HuH-7.5 (cell line): ENCODE data around the gene RDH16.
A peak's percentile ranks its signal among the peaks of the same experiment; 100 is the strongest.

Experiments
- DNase-seq: peaks from one replicate; pipeline ENCODE4 v3.0.0; 2011; ENCODE audit warnings: low spot score

RDH16 gene, protein sequence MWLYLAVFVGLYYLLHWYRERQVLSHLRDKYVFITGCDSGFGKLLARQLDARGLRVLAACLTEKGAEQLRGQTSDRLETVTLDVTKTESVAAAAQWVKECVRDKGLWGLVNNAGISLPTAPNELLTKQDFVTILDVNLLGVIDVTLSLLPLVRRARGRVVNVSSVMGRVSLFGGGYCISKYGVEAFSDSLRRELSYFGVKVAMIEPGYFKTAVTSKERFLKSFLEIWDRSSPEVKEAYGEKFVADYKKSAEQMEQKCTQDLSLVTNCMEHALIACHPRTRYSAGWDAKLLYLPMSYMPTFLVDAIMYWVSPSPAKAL

DNA sequence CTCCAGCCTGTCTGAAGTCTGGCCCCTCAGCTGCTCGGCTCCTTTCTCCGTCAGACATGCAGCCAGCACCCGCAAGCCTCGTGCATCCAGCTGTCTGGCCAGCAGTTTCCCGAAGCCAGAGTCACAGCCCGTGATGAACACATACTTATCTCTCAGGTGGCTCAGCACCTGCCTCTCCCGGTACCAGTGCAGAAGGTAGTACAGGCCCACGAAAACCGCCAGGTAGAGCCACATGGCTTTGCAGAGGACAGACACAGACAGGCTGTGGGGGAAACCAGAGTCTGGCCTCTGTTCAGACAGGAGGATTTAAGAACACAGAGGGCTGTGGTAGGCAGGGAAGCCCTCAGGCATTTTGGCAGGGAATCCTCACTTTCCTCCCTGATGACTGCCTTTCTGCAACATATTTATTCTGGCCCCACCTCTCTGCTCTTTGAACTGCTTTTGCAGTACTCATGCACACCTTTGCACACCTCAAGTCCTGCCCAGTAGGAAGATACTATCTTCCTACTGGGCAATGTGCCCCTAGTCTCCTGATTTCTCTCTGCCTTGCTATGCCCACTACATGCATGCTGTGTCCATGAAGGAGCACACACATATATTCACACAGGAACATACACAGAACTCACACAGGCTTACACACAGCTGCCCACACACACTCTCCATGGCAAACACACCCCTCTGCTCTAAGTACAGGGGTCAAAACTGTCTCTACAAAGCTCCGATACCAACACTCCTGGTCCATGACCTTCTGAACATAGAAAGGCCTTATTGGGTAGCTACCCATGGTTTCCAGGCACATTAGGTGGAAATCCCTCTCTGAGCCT lies at the start of gene RDH16:
RDH16 (minus strand) TSS at position 380 of the 824 bp plus-strand sequence; CDS start at position 234, 146 bp downstream.
- DNase-seq, result no peak

DNA sequence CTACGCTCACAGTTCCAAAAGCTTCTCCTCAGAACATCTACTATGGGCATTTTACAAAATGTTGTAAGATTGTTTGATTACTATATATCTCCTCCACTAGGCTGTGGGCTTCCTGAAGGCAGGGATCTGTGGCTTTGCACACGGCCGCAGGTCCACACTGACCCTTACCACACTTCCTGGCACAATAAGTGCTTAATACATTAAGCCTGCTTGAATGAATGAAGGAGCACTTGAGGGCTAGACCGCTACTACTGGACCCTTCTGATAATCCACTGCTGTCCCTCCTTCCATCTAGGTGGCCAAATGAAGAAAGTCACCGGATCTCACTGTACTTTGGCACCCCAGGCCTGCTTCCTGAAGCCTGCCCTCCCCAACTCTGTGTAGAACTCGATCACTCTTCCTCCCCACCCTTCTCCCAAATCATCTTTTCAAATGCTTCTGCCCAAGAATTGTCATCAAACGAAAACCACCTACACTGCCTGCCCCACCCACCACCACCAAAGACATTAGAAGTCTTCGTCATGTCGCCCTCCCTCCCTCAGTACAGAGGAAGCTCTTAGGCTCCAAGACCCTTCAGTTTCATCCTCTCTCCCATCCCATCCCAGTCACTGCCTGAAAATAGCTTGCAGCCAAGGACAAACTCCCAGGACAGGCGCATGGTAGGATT lies 49.5 kb upstream of the RDH16 start:
- DNase-seq, result no peak

DNA sequence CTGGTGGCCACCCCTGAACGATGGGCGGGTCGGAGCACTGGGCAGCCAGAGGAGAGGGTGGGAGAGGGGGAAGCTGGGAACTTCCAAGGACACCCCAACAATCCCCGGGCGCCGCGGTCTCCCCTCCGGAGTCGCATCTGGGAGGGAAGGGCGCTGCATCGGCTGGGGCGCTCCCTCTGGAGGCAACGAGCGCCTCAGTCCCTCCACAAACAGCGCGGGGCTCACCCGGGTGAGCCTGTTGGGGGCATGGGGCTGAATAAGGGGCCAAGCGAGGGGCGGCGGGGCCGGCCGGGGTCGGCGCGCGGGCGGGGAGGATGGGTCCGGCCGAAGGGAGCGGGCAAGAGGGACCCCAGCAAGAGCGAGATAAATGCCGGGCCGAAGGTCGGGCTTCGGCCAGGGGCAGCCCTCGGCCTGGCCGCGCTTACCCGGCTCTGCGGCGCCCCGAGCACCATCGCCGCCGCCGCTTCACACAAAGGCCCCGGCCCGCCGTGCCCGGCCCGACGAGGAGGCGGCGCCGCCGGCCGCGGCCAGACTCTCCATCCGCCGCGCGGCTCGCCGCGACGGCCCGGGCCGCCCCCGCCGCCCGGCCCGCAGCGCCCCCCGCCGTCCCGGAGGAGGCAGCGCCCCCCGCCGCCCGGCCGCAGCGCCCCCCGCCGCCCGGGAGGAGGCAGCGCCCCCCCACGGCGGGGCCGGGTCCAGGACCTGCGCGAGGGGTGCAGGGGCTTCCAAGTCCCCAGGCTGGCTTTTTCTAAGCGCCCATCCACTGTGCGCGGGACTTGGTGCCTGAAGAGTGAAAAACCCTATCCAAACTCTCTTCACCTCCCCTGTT lies 48.8 kb upstream of the RDH16 start, which contains the start of gene ZBTB39:
ZBTB39 (minus strand) TSS at position 567 of the 829 bp plus-strand sequence. CDS start 1,629 bp downstream, outside the sequence.
- peak; percentile 91 for DNase-seq

DNA sequence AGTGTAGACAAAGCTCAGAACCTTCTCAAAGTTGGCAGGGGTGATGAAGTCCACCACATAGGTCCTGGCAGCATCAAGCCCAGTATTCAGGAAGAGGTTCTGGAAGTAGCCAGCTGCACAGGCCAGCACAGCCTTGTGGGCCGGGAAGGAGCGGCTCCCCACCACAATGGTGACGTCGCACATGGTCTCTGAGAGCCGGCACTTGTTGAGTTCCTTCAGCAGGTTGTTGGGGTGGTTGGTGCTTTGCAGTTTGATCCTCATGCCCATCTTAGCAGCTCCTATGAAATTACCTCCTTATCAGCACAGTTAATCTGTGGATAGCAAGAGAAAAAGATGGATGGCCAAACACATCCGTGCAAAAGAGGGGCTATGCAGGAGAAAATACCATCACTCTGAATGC lies 47.2 kb upstream of the RDH16 start:
- DNase-seq, result no peak

DNA sequence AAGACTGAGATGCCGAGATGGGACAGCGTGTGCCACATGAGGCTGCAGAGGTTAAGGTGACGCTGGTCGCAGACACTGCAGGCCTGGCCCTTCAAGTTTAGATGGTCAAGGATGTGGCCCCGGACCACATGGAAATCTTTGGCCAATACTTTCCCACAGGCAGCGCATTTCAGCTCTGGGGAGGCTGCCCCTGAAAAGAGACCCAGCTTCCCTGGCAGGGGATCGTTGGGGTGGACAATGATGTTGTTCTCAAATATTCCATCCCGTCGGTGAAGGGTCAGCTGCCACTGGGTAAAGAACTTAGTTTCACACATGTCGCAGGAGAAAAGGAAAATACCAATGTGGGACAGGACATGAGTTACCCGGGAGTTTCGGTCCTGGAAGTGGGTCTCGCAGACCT lies 46.0 kb upstream of the RDH16 start:
- DNase-seq, result no peak

GRCh38 chr12:57001448-57001906 lies 44.1 kb upstream of the RDH16 start:
- peak; percentile 98 for DNase-seq

DNA sequence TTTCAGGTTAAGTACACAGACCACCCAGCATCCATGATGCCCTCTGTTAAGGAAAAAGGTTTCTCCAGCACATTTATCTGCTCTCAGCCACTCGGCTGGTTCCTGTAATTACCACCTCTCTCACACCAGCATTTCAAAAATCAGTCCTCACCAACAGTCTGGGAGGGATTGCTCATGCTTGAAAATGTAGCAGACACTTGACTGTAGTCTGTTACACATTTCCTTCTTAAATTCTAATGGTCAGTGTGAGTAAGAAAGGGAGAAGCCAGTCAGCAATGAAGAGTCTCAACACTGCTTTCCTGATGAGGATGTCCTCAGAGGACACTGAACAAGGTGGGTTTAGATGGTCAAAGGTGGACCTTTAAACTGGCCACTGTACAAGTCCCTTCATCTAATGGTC lies 43.0 kb upstream of the RDH16 start:
- DNase-seq, result no peak

- no peak for DNase-seq
Measured at GRCh38 chr12:56999456-56999855, 42.0 kb upstream of the RDH16 start.

DNA sequence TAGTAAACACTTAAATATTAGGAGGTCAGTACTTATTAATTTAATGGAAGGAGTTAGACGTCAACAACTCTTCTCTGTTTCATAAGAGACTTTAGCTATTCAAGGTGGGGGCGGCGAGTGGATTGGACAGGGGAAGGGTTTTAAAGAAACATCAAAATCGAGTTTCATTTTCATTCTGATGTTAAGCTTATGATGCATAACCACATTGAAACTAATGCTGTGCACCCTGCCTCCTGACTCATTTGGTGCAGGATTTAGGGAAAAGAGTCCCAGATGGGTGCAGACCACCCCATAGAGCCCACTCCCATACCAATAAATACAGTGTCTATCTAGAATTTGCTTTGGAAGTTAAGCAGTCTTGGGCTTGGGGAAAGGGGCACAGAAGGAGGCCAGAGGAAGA lies 41.6 kb upstream of the RDH16 start:
- DNase-seq, result no peak

- no peak for DNase-seq
Measured at GRCh38 chr12:56998316-56998715, 40.9 kb upstream of the RDH16 start.

DNA sequence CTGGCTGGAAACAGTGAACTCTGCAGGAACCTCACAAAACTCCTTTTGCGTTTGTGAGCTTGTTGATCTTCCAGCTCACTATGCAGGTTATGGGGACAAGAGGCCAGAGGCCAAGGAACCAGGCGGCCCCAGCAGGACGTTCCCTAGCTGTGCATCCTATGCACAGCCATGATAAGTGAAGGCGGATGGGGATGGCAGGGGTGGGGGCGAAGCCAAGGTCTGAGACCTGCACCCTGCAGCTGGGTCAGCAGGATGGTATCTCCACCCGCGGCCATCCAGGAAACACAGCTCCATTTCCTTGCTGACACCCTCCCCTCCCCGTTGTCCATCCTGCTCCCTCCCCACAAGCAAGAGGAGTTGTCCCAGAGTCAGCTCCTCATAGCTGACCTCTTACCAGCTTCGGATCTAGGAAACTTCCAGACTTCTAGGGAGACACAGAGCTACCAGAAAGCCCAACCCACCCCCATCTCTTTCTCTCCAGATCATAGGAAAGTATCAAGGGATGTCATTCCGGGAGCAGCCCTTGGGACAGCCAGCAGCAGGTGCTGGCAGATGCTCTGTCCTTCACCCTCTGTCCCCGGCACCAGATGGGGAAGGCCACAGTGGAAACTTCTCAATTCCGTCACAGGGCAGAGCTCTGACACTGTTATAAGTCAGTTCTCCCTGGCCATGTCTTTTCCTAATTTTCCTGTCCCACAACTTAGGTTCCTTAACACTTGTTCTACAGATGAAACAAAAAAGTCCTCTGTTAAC lies 39.6 kb upstream of the RDH16 start:
- no peak for DNase-seq

- no peak for DNase-seq
Measured at GRCh38 chr12:56995930-56996496, 38.6 kb upstream of the RDH16 start.

DNA sequence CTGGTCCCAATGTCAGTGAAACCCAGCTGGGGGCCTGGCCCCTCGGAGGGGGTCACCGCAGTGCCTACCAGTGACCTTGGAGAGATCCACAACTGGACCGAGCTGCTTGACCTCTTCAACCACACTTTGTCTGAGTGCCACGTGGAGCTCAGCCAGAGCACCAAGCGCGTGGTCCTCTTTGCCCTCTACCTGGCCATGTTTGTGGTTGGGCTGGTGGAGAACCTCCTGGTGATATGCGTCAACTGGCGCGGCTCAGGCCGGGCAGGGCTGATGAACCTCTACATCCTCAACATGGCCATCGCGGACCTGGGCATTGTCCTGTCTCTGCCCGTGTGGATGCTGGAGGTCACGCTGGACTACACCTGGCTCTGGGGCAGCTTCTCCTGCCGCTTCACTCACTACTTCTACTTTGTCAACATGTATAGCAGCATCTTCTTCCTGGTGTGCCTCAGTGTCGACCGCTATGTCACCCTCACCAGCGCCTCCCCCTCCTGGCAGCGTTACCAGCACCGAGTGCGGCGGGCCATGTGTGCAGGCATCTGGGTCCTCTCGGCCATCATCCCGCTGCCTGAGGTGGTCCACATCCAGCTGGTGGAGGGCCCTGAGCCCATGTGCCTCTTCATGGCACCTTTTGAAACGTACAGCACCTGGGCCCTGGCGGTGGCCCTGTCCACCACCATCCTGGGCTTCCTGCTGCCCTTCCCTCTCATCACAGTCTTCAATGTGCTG lies 38.0 kb upstream of the RDH16 start:
- no peak for DNase-seq

DNA sequence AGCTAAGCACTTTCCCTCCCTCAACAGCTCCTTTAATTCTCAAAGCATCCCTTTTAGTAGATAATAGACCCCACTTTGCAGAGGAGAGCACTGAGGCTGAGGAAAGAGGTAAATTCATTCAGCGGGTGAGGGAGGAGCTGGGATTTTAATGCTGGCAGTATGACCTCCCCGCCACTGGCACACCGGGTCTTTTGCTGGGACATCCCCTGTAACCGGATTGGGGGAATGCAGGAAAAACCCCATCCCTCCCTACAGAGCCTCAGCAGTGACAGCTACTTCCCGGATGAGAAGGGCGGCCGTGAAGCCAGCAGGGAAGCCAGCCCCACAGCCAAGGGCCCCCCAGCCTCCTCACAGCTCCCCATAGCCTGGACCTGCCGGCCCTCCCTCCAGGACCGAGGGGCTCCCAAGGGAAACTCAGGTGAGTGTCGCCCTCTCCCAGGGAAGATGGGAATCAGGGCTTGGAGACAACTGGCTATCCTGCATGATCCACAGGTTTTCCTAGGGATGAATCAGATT lies 36.9 kb upstream of the RDH16 start:
- DNase-seq, result no peak

- no peak for DNase-seq
Measured at GRCh38 chr12:56993346-56993745, 35.9 kb upstream of the RDH16 start.

- no peak for DNase-seq
Measured at GRCh38 chr12:56991319-56992246, 34.2 kb upstream of the RDH16 start.

DNA sequence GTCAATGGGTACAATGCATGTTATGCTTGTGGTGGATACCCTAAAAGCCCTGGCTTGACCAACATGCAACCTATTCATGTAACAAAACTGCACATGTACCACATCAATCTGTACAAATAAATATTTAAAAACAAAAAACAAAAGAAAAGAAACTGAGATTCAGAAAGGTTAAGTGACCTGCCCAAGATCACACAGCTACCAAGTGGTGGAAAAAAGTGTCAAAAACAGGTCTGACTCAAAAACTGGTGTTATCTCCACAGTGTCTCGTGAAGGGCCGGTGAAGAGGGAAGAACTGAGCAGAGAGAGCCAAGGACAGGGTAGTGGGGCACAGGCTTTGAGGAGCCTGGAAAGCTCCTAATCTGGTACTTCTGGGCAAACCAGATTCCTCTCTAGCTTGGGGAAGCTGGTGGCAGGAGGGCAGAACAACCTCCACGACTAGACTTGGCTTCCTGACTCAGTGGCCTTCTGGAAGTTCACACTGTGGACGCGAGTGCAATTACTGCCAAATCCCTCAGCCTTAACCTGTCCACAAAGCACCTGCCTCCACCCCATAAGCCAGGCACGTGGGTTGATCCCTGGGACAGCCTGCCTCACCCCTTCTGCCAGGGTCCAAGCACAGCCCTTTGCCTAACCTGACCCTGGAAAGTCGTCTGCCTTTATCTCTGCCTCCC lies 33.4 kb upstream of the RDH16 start:
- DNase-seq, result no peak
